HG03095 (cell line): ENCODE results near the gene CYP26C1.
"Not testable (repeated sequence)": the region's sequence is repeated elsewhere in the genome, so short reads cannot be mapped to it uniquely, and the experiment has no call there.

Experiments
- ATAC-seq: cut with Tn5 transposase; IDR thresholded peaks from one replicate; pipeline ENCODE4 v1.9.1; 2021; ENCODE audit warnings: moderate library complexity; ENCODE audit not compliant: unreplicated experiment

The CYP26C1 gene

DNA sequence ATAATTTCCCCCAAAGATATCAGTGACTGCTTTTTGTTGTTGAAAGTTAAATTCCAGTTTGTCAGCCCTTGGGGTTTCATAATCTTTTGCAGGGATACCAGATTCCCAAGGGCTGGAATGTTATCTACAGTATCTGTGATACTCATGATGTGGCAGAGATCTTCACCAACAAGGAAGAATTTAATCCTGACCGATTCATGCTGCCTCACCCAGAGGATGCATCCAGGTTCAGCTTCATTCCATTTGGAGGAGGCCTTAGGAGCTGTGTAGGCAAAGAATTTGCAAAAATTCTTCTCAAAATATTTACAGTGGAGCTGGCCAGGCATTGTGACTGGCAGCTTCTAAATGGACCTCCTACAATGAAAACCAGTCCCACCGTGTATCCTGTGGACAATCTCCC, 16.3 kb downstream of the CYP26C1 start:
- ATAC-seq = no peak

DNA sequence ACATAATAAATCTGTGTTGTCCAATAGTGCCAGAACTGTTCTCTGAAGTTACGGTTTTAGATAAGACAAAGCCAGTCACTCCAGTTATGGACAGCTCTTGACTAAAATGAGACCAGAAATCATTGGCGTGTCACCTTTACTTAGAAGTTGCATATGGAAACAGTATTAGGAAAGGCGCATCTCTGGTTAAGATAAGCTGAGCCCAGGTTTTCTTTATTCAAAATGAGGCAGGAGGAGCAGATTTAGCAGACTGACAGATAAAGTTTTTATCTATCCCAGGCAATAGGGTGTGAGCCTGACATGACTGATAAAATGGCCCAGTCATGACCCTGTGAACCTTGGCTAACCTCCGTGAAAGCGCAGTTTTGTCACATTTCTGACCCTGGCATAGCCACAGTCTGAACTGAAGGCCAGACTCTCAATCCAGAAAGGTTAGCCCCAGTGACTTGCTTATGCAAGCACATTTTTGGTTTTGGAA, 17.3 kb downstream of the CYP26C1 start:
- no peak for ATAC-seq

DNA sequence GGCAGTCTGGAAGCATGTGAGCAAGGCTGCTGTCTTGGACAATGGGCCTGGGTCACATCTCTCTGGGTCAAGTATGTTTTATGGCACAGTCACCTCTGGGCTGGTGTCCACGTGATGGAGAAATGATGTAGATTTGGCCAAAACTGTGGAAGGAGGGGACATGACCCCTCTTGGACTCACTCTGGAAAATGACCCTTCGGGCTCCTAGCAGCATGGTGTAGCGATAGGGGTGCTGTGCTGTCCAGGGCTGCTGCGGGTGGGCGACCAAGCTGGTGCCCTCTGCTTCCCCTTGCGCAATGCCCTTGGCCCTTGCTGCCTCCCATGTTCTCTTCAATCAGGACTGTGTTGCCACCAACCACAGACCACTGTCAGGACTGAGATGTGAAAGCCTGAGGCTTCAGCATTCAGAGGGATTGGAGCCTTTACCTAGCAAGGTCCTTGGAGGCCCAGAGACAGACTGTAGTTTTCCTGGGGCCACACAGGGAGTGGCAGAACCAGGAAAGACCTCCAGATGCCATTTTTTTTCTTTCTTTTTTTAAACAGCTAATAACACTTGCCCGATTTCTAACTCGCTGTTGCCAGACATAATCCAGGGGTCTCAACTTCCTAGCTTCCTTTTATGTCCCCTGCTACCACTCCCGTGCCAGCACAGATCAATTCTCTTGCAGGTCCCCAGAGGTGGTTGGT, 19.2 kb downstream of the CYP26C1 start:
- ATAC-seq = no peak

DNA sequence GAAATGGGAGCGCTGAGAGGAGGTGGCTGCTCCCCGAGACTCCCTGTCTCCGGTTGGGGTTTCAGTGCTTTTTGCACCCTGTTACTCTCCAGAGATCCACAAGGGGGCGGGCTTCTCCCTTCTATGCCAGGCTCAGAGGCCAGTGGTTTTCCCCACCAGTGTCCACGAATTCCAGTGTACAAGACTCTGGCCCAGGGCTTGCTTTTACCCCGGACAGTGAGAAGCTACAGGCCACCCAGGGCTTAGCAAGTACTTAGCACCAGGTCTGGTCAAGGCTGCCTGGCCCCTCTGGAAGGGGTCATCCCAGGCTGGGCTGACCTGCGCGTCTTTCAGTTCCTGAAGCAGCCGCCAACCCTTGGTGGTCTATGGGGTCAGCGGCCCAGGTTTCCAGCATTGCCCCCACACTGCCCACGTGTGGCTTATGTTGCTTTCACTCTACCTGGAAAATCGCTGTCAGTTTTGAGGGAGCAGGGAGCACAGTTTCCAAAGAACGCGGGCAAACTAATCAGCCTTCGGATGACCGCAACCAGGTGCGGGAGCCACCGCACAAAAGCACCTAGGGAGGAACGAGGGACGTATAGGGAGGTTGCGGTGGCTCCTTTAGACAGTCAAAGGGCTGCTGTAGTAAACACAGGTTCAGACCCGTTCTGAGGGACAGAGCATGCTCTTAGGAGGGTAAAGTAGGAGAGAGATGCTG, 19.9 kb downstream of the CYP26C1 start:
- ATAC-seq = no peak

DNA sequence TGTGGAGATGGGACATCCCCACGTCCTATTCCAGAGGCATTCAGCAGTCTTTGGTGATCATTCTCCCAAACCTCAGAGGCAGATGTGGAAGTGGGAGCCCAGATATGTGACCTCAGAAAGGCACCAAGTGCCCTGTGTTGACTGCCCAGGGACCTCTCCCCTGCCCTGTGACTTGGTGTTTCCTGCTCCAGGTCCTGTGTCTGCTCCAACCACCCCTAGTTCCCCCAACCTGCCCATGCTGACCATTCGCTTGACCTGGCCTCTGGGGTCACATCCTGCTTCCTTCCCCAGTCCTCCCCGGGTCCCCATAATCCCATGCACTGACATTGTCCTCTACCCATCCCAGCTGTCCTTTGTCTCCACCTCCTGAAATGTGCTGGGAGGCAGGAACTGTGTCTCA, 20.7 kb downstream of the CYP26C1 start:
- ATAC-seq = no peak

DNA sequence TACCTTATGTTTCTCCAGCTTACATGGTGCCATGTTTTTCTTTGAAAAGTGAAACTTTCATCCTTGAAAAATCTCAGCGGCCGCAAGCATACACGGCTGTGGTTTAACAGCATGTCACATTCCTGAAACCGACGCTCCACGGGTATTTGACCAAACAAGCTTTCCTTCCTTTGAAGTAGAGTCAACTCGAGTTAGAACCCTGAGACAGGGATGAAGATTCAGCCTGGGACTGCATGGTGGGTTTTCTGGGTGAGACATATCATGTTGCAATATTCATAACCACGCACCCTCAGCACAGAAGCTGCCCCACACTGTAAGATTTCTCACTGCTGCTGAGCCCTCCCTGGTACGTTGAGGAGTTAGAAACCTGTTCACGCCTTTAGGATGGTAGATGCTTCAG, 21.2 kb downstream of the CYP26C1 start:
- no peak for ATAC-seq

DNA sequence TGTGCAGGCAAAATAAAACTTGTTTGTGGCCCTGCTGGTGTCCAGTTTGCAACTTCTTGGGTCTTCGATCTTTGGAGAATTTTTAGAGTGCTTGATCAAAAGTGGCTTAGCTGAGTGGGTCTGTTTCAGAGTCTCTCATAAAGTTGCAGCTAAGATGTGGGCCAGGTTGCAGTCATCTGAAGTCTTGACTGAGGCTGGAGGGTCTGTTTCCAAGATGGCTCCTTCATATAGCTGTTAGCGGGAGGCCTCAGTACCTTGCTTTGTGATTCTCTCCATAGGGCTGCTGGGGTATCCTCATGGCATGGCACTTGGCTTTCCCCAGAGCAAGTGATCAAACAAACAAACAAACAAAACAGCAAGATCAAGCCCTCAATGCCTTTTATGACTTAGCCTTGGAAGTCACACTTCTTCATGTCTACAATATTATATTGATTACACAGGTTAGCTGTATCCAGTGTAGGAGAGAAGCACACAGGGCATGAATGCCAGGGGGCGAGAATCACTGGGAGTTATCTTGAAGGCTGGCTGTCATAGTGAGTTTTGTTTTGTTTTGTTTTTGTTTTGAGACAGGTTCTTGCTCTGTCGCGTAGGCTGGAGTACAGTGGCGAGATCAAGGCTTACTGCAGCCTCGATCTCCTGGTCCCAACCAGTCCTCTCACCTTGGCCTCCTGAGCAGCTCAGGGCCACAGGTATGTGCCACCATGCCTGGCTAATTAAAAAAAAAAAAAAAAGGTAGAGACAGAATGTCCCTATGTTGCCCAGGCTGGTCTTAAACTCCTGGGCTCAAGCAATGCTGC, 23.3 kb downstream of the CYP26C1 start:
- ATAC-seq = no peak

DNA sequence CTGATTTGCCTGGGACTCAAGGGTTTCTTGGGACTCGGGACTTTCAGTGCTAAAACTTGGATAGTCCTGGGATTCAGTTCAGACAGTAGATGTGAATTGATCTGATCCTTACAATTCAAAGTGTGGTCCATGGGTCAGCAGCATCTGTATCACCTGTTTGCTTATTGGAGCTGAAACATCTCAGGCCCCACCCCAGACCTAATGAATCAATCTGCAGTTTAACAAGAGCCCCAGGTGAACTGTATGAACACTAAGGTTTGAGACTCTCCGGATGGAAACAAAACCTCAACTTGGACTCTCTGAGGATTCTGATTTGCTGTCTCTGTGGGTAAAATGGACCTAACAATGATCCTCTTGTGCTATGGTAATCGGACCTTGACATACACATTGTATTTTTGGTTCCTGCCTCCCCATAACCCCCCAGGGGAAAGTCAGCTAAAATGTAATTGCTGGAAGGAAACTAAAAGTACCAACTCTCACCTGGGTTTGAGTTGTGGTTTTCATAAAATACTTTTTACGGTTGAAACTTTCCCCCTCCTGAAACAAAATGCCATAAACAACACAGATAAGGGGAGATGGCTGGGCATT, 24.8 kb downstream of the CYP26C1 start:
- no peak for ATAC-seq

DNA sequence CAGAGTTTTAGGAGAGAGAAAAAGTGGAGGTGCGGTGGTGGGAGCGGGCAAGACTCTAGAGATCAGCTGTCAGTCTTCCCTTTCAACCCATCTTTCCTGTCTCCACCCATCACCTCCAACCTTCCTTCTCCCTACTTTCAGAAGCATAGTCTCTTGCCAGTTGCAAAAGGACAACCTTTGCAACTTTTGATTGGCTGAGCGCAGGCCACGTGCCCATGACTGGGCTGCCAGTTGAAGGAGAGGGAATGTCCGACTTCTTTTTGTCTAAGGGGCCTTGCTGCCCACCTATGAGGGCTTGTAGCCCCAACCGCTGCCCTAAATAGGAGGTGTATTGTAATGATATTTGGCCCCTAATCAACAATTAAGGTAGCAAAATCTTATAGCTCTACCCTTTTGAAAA, 25.7 kb downstream of the CYP26C1 start:
- ATAC-seq = no peak

DNA sequence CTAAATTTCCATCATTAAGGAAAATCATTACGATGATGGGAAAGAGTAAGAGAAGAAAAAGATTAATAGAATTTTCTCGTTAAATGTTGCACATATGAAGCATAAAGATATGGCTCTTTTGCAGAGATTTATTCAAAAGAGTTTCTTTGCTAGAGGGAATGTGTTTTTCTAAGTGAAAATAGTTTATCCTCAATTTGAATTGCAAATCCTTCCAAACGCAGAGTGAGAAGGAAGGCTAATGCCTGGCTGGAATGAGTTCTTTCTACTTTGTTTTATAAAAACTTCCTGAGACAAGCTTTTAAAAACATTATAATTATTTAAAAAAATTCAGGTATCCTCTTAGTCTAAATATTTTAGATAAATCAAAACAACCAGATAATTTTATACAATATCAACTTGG, 27.2 kb downstream of the CYP26C1 start:
- ATAC-seq = no peak

DNA sequence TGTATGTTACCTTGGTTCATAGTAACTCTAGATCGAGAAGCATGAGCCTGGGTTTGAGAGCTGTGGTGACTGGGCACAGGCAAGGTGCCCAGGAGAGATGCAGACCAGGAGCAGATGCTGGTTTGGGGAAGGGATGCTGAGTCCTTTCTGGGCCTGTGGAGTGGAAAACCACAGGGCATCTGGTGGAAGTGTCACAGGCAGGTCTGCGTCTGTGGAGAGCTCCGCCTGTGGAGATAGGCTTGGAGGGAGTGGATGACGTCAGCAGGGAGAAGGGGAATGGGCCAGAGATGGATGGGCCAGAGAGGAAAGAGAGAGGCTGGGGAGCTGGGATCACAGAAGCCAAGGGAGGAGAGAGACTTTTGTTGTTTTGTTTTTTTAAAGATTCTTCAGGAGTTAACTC, 27.9 kb downstream of the CYP26C1 start:
- ATAC-seq = no peak

DNA sequence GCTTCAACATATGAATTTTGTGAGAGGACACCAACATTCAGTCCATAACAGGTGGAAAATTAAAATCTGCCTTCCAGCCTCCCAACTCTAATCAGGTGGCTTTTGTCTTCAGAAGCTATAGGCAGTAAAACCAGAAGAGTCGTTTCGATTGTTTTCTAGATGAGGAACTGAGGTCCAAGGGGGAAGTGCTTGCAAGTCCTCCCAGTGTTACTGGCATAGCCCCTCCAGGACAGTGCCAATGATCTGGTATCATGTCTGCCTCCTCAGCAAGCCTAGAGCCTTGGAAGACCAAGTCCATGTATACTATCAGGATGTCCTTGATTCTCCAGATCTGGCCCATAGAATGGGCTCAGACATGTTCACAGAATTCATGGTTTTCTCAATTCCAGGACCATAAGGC, 30.0 kb downstream of the CYP26C1 start:
- no peak for ATAC-seq

DNA sequence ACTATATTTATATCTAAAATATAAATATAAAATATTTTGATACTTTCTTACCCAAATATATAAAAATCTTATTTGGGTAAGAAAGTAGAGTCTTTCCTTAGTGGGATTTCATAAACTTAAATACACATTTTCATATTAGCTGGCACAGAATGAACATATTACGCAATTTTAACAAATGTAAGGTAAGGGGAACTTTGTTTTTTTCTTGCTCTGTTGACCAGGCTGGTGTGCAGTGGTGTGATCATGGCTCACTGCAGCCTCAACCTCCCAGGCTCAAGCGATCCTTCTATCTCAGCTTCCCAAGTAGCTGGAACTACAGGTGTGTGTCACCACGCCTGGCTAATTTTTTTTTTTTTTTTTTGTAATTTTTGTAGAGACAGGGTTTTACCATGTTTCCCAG, 31.4 kb downstream of the CYP26C1 start:
- no peak for ATAC-seq

DNA sequence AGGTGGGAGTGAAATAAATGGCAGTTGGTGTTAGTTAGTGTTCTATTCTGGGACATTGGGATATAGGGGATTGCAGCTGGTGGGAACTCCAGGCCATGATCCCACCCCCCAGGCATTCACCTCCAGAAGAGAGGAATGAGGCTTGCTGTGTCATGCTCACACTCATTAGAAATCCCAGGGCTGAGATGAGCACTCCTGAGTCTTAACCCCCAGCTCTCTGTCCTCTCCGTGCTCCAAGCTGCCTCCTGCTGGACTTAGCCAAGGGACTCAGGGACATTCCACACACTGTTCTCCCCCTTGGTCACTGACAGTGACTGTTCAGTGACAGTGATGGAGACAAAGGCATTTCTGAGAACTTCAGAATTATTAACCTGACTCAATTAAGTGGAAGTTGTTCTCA, 34.6 kb downstream of the CYP26C1 start:
- ATAC-seq = no peak

DNA sequence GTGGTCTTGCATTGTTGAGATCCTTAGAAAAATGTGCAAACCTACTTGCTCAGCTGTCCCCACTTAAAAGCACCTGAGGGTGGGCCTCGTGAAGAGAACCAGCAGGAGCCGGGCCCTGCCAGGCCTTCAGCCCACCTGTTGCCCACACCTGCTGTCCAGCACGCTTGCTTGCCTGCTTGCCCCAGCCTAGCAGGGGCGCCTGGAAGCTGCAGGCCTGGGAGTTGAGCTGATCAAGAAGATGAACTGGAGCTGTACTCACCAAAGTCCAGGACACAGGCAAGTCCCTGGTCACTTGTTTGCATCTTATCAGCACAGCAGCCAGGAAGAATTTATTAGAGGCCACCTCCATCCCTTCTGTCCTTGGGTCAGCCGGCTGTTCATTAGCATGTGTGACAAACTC, 36.3 kb downstream of the CYP26C1 start:
- no peak for ATAC-seq

DNA sequence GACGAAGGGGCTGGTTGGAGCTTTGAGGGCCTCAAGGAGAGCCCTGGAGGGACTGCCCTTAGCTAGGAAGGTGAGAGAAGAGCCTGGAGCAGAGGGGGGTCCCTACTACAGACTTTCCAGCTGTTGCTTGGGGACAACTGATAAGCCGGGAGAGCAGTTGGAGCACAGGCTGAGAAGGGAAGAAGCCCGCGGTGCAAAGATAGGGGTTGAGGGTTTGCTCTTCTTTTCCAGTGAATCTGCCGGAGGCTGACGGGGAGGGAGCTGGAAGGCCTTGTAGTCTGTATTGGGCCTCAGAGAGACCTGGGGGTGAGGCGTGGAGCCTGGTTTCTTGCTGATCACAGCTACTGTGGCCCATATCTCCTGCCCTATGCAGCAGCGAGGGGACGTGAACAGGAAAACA, 36.8 kb downstream of the CYP26C1 start:
- no peak for ATAC-seq

DNA sequence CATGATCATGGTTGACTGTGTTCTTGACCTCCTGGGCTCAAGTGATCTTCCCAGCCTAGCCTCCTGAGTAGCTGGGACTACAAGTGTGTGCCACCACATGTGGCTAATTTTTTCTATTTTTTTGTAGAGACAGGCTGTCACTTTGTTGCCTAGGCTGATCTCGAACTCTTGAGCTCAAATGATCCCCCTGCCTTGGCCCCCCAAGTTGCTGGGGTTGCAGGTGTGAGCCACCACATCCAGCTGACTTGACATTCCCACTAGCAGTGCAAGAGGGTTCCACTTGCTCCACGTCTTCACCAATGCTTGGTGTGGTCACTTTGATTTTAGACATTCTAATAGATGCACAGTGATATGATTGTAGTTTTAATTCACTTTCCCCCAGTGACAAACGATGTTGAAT, 38.2 kb downstream of the CYP26C1 start:
- ATAC-seq = no peak

DNA sequence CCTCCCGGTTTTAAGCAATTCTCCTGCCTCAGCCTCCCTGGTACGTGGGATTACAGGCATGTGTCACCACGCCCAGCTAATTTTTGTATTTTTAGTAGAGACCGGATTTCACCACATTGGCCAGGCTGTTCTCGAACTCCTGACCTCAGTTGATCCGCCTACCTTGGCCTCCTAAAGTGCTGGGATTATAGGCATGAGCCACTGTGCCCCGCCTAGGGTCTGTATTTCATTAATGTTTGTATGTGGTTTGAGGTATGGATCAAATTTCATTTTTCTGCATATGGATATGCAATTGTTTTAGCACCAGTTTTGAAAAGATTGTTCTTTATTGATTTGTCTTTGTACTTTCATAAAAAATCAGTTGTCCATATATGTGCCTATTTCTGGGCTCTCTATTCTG, 39.1 kb downstream of the CYP26C1 start:
- no peak for ATAC-seq

DNA sequence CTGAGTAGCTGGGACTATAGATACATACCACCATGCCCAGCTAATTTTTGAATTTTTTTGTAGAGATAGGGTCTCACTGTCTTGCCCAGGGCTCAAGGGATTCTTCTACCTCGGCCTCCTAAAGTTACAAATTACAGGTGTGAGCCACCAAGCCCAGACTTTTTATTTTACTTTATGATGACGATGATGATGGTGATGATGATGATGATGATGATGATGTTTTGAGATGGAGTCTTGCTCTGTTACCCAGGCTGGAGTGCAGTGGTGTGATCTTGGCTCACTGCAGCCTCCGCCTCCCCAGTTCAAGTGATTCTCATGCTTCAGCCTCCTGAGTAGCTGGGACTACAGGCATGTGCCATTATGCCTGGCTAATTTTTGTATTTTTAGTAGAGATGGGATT, 40.5 kb downstream of the CYP26C1 start:
- not testable (repeated sequence) for ATAC-seq

DNA sequence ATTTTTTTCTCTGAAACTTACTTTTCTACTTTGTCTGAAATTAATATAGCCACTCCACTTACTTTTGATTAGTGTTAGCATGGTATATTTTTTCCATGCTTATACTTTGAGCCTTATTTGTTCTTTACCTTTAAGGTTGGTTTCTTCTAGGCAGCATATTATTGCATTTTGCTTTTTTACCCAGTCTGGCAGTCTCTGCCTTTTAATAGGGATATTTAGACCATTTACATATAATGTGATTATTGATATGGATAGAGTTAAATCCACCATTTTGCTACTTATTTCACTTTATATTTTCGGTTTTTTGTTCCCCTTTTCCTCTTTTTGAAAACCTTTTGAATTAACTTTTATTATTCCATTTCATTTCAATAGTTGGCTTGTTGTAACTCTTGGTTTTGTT, 43.4 kb downstream of the CYP26C1 start:
- no peak for ATAC-seq

DNA sequence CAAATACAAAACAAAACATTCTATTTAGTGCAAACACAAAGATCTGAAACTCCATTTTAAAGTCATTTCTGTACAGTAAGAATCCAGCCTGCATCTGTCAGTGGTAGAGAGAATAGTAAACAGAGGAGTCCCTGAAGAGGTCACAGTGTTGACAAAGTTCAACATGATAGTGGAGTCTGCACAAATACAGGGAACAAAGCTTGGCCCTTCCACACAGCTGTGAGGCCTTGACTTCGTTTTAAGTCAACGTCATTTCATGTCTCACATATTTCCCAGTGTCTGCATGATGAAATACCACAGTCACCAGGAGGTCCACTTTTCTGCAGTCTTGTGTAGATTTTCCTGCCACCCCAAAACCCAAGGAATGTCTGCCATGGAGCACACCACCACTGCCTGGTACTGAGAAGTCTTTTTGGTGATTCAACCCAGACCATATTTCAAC, 46.1 kb downstream of the CYP26C1 start:
- ATAC-seq = no peak
